Measurements from ENCODE around the gene HELZ.

- no peak for TF ChIP-seq CTCF (IDR thresholded peaks at IDR 0.05)
- TF ChIP-seq POLR2A (IDR thresholded peaks at IDR 0.05) = no peak
Measured at GRCh38 chr17:67244431-67245072, 444 bp downstream of the HELZ start.
